ENCODE measurements around the gene PCDHGA11.
"Not testable (repeated sequence)": the region's sequence is repeated elsewhere in the genome, so short reads cannot be mapped to it uniquely, and the experiment has no call there.

PCDHGA11 gene

DNA sequence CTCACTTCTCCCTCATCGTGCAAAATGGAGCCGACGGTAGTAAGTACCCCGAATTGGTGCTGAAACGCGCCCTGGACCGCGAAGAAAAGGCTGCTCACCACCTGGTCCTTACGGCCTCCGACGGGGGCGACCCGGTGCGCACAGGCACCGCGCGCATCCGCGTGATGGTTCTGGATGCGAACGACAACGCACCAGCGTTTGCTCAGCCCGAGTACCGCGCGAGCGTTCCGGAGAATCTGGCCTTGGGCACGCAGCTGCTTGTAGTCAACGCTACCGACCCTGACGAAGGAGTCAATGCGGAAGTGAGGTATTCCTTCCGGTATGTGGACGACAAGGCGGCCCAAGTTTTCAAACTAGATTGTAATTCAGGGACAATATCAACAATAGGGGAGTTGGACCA is 10.4 kb downstream of the PCDHGA11 start:
- DNase-seq (ENCODE audit: low read depth): no peak

DNA sequence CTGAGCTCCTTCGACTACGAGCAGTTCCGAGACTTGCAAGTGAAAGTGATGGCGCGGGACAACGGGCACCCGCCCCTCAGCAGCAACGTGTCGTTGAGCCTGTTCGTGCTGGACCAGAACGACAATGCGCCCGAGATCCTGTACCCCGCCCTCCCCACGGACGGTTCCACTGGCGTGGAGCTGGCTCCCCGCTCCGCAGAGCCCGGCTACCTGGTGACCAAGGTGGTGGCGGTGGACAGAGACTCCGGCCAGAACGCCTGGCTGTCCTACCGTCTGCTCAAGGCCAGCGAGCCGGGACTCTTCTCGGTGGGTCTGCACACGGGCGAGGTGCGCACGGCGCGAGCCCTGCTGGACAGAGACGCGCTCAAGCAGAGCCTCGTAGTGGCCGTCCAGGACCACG is 11.5 kb downstream of the PCDHGA11 start:
- DNase-seq (ENCODE audit: low read depth): not testable (repeated sequence)

DNA sequence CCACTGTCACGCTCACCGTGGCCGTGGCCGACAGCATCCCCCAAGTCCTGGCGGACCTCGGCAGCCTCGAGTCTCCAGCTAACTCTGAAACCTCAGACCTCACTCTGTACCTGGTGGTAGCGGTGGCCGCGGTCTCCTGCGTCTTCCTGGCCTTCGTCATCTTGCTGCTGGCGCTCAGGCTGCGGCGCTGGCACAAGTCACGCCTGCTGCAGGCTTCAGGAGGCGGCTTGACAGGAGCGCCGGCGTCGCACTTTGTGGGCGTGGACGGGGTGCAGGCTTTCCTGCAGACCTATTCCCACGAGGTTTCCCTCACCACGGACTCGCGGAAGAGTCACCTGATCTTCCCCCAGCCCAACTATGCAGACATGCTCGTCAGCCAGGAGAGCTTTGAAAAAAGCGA is 11.9 kb downstream of the PCDHGA11 start:
- DNase-seq (ENCODE audit: low read depth): not testable (repeated sequence)

DNA sequence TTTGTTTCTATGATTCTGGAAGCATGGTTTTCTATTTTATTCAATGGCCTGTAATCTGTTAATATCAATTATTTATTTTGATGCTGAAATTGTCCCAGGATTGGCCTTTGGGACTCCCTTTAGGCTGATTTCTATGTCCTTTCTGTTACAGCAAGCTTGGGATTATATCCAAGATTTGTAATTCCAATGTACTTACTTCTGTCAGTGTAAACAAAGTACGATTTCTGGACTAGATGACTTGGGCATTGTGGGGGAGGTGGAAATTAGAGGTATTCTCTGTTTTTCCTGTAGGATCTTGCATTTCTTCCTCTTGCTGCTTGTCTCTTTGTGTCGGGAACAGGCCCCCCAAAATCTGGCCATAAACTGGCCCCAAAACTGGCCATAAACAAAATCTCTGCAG is 13.2 kb downstream of the PCDHGA11 start:
- no peak for DNase-seq (ENCODE audit: low read depth)

DNA sequence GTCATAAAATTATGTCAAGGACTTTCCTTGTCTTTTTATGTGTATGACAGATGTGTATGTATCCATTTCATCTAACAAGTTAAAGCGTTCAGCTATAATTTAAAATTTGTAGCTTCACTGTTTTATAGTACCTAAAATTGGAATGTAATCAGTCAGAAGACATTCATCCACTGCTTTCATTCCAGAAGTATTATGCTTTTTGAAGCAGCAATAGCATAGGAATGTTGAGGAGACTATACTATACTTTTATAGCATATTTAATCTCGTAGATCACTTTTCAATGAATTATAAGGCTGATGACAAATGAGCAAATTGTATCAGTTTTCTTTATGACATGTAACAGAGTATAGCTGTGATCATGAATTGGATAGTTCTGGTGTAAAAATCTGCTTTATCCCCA is 16.4 kb downstream of the PCDHGA11 start:
- no peak for DNase-seq (ENCODE audit: low read depth)

DNA sequence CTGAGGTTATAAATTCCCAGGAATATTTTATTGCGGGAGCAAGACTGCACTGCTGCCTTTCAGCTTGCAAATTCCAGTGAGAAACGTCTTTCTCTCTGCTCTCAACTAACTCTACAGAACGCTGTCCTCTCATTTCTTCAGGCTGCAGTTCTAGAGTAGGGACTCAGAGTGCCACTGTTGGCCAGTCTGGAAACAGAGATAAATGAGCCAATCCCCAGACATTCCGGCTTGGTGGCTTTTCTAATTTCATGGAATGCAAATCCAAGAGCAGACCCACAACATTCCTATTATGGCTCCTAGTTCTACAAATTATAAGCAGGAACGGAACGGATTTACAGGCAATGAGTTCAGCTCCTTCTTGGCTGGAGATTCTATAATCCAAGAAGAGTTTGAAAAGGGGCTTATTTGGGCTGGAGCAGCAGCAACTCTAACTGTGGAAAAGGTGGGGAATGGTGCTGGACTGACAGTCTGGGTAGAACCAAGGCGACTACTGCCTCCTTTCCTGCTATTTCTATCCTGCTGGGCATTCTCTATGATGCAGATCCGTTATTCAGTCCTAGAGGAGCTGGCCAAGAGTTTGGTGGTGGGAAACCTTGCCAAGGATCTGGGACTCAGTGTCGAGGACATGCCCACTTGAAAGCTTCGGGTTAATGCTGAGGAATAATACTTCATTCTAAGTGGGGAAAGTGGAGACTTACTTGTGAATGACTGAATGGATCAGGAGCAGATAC is 18.7 kb downstream of the PCDHGA11 start:
- no peak for DNase-seq (ENCODE audit: low read depth)

DNA sequence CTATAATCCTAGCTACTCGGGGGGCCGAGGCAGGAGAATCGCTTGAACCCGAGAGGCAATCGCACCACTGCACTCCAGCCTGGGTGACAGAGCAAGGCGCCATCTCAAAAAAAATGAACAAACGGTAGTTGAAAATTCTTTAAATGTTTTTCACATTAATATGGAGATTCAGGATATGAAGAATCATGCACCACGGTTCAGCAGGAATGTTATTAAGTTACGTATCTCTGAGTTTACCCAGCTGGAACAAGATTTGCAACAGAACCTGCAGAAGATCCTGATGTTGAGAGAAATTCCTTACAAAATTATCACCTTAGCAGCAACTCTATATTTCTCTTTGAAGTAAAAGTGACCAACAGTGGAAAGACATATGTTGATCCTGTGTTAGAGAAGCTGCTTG is 19.5 kb downstream of the PCDHGA11 start:
- DNase-seq (ENCODE audit: low read depth): no peak

DNA sequence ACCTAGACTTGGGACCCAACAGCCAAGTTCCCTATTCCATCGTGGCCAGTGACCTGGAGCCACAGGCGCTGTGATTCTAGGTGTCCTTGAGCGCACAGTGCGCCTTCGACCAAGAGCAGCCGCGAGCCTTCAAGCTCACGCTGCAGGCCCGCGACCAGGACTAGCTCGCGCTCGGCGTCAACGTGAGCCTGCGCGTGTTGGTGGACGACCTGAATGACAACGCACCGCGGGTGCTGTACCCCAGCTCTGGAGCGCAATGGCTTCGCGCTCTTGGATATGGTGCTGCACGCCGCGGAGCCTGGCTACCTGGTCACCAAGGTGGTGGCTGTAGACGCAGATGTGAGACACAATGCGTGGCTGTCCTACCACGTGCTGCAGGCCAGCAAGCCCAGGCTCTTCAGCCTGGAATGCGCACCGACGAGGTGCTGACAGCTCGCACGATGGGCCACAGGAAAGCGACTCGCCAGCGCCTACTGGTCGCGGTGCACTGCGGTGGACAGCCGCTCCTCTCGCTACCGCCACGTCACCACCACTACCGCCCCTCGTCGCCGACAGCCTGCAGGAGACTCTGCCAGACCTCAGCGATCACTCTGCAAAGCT is 20.8 kb downstream of the PCDHGA11 start:
- no peak for DNase-seq (ENCODE audit: low read depth)

DNA sequence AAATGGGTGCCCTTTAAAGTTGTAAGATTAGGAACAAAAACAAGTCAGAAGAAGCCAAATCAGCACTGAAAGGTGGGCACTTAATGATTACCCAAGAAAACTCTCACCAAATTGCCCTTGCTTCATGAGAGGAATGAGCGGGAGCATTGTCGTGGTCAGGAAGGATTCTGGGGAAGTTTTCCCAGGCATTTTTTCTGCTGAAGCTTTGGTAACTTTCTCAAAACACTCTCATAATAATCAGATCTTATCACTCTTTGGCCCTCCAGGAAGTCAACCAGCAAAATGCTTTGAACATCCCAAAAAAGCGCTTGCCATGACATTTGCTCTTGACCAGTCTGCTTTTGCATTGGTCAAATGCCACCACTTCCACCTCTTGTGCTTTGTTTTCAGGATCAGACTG is 44.5 kb downstream of the PCDHGA11 start:
- DNase-seq (ENCODE audit: low read depth): no peak
